GM18858 (cell line): ENCODE measurements around the gene LHFPL2.
"Not testable (repeated sequence)": the region's sequence is repeated elsewhere in the genome, so short reads cannot be mapped to it uniquely, and the experiment has no call there.

ENCODE experiments used
- ATAC-seq: cut with Tn5 transposase; IDR thresholded peaks from one replicate; pipeline ENCODE4 v1.9.1; 2021; ENCODE audit not compliant: unreplicated experiment

LHFPL2 gene

DNA sequence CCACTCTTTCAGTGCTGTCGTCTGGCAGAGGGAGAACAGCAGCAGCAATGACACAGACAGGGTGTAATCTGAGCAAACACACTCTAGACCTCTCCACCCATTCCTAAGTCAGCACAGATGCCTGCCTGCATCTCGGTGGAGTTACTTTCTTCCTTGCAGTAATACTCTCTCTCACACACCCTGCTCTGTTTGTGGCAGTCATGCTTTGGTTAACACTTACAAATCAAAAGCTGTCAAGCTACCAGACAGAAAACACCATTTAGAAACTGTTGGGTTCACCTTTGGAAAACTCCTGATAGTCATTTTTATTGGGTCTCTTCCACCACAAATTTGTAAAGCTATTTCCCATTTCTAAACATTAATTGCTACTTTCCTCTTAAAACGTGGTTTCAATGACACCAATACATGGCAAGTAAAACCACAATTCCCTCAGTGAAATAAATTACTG, 27.3 kb downstream of the LHFPL2 start:
- ATAC-seq: no peak

DNA sequence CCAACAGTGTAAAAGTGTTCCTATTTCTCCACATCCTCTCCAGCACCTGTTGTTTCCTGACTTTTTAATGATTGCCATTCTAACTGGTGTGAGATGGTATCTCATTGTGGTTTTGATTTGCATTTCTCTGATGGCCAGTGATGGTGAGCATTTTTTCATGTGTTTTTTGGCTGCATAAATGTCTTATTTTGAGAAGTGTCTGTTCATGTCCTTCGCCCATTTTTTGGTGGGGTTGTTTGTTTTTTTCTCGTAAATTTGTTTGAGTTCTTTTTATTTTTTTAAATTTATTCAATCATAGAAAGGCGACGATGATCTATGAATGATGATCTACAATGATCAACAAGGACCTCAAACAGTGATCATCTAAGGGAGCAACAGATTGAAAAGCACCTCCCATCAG, 28.5 kb downstream of the LHFPL2 start:
- not testable (repeated sequence) for ATAC-seq

DNA sequence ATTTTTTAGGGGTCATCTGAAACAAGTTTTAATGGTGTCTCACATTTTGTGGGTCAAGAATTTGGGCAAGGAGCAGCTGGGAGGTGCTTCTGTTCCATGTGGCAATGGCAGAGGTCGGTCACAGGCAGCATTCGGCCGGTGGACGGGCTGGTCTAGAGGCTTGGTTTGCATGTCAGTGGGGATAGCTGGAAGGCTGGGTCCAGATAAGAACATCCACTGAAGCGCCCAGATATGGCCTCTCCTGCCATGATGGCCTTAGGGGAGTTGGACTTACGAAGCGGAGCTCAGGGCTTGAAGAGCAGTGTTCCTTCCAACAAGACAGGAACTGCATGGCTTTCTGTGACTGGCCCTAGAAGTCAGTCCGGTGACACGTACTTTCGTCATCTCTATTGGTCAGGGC, 30.3 kb downstream of the LHFPL2 start:
- ATAC-seq: no peak

DNA sequence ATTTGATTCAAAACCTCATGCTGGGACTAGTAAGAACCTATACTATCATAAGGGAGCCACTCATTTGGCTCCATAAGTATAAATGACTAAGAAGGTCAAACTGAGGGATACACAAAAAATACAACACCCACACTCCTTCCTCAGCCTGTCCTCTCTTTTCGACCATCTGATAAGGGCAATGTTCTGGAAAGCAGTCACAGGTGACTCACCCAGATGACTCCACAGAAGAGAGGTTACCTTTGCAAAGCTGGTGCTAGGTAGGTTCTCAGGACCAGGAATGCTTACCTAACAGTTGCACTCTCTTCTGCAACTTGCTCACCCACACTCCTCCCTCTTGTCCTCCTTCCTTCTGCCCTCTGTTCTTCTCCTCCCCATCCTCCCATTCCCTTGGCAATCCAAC, 32.9 kb downstream of the LHFPL2 start:
- no peak for ATAC-seq

DNA sequence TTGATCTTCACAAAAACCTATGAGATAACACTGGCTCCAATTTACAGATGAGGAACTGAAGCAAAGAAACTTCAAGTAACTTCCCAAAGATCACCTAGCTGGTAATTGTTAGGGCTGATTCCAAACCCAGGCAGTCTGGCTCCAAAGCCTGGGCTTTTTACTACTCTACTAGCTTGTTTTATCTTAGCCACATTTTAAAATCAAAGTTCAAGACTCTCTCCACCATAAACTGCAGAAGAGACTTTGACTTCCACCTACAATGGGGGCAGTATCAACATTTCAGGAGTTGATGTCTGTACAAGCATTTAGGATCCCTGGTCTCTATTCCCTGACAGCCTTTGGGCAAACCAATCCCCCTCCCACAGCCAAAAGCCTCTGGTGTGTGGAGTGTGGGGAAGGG, 33.8 kb downstream of the LHFPL2 start:
- ATAC-seq: no peak

DNA sequence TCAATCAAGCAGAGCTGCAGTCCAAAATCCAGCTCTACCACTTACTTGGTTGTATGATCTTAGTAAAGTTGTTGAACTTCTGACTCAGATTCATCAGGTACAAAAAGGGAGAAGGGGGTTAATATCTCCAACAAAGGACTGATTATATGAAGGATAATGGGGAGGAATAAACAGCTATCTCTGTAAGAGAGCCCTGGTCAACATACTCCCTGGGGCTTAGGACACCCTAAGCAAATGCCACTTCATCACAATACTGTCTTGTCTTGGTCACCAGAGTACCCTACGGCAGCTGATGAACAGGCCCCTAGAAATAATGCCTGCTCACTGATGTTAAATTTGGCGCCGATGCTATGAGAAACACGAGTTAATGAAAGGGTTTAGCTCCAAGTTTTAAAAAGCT, 34.8 kb downstream of the LHFPL2 start:
- ATAC-seq: no peak

DNA sequence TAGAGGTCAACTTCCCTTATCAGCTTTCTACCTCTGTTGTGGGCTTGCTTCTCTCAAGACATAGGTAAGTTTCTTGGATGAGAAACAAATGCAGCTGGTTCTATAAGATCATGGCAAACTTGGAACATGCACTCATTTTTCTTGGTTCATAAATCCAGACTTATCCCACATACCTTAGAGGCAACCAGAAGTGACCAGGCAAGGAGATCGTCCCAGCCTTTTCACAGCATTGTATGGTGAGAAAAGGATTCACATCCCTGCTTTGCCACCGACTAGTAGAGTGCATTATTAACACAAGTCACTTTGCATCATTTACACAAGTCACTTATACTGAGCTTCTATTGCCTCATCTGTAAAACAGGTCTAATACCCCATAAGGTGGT, 35.4 kb downstream of the LHFPL2 start:
- no peak for ATAC-seq

DNA sequence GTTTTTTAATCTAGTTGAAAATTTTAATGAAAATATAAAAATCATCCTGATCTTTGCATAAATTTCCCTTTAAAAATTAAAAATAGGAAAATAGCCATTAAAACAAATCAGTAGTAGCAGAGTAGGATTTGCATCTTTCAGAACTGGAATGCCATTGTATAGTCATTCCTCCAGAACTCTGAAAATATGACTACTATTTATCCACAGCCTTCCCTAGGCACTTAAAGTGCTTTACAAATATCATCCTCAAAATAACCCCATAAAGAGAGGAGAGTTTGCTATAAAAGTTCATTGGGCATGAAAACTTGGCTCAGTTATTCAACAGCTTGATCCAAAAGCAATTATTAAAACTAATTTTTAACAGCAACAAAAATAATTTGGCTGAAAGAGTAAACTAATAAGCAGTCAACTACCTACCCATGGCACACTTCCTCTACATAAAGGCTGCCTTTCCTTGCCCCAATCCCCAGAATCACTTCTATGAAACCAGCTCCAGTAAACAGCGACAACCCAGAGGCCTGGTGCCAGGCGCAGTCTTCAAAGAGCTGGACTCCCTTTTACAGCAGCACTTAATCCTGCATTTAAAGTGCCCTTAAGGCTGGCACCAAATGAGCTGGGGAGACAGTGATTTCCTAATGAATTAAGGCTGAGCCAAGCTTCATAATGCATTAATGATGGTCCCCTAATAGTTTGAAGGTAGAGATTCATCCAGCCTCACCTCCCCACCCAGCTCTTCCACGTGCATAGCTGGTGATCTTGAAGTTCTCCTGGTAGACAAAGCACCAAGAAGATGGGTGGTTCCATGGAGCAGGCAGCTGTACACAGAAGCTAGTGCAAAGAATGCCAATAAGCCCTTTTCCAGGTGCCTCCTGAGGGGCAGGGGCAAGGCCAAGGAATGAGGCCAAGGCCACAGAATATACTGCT, 36.1 kb downstream of the LHFPL2 start:
- no peak for ATAC-seq

DNA sequence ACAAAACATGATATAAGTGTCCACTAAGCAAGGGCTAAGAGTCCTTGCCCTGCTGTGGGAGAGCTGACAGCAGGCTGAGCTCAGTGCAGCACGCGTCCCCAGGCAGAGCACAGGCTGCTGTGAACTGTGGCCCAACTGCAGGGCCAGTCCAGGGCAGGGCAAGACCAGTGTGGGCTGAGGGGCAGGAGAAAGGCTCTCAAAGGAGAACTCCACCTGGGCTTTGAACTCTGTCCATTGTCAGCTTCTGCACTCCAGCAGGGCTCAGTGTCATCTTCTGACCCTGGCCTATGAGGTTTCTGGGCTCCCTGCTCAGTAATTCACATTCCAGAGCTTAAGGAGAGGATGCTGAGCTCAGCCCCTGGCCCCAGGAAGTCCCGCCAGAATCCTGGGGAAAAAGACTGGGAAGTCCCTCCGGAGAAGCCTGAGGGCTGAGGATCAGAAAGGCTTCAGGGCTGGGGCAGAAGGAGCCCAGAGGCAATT, 37.4 kb downstream of the LHFPL2 start:
- no peak for ATAC-seq

DNA sequence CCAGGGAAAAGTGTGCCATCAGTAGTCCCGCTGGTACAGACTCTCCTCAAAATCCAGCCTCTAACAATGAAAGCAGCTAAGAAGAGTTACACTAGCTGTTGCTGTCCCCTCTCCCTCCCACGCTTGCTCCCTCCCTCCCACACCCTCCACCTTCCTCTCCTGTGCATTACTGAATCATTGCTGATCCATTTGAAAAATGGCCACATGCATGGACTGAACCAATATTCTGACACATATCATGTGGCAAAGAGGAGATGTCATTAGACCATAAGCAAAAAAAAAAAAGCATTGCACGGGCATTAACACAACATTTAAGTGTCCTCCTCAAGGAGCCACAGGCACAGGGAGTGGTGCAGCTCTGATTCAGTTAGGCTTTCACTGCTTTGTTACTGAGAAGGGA, 37.9 kb downstream of the LHFPL2 start:
- no peak for ATAC-seq

DNA sequence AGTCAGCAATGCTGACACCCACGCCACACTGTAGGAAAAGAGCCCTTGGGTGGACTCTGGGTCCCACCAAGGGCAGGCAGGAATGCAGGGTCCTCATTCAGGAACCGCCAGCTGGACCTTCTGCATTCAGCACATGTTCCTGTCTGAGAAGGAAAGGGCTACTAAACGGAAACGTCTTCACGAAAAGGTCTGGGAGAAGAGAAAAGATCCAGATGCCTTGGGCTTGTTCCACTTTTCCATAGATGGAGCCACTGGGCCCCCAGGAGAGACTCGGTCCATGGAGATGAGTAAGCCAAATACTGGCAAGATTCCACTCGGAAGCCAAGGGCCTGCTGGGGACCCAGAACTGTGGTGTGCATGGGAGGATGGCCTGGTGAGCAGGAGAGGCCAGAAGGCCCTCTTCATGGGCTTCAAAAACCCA, 38.4 kb downstream of the LHFPL2 start:
- ATAC-seq: no peak

DNA sequence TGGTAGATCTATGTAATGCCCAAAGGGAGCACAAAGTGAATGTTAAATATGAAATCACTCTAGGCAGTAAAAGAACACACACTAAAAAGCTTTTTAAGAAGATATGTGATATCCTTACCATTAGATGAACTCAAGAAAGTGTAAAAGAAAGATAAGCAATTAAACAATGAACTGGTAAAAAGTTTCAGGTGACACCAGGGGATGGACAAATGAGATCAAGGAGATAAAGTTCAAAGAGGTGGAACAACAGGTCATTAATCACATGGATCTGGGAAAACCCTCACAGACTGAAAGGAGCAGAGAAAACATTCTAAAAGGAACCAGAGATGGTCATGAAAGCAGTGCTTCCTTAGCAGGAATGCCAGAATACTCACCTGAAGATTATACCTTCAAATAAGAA, 40.7 kb downstream of the LHFPL2 start:
- ATAC-seq: no peak

DNA sequence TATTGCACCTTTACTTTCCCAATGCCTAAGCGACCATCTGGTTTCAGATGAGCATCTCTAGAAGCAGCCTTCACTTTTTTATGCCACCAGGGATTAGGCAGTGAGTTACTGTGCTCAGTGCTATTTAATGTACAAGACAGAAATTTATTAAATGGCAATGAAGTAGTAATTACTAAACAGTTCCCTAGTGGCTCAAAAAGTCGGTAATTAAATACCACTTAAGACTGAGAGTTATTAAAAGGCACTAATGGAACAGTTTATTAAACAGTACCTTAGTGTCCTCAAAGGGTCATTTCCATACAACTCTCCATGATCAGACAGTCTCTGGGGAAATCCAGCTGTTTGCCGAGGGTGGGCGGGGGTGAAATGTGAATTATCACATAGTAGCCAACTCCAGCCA, 42.3 kb downstream of the LHFPL2 start:
- no peak for ATAC-seq

DNA sequence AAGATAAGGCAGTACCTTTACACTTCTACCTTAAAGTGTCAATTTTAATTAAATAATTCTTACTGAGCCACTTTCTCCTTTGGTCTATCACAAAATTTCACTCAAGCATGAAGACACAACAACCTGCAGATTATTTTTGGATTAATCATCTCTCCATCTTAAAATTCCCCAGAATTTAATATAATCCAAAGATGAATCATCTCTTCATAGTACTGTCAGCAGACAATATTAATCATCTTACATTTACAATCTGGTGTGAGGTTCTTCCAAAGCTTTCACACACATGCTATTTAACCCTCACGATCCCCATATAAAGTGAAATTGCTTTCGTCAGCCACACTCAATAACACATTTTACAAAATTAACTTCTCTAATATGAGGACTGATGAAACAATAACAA, 43.0 kb downstream of the LHFPL2 start:
- ATAC-seq: no peak

DNA sequence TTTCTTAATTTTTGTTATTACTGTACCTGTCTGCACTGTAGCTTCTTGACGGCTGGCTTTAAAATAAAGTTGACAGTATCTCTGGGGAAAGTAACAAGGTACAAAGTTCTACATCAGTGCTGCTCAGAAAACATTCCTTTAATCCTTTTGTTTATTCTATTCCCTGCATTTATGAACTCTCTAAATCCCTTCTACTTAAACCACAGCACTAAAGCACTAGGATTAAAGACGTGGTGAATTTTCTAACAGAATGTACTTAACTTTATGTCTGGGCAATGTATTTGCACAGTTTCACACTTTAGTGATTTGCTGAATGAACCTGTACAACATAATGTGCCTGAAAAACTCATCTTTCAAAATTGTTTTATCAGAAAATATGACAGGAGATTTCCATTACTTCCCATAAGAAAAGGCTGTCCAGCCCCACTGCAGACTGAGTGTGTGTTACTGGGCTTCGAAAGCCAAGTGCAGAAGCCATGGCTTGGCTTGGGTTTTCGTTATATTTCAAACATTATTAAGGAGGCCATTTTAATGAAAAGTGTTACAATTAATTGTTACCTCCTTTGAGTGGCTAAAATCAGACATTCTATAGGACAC, 43.8 kb downstream of the LHFPL2 start:
- no peak for ATAC-seq

DNA sequence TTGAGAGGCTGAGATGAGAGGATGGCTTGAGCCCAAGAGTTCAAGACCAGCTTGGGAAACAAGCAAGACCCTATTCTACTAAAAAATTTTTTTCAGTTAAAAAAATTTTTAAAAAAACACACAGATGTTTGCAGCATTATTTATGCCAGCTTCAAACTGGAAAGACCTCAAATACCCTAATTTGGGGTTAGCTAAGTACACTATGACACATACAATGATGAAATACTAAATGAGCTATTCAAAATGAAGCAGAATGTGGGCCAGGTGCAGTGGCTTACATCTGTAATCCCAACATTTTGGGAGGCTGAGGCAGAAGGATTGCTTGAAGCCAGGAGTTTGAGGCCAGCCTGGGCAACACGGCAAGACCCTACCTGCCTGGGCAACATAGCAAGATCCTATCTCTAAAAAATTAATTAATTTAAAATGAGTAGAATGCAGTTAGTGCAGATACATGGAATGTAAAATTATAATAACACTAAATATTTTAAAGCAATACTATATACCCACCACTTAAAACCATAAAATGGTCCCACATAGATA, 44.9 kb downstream of the LHFPL2 start:
- no peak for ATAC-seq

DNA sequence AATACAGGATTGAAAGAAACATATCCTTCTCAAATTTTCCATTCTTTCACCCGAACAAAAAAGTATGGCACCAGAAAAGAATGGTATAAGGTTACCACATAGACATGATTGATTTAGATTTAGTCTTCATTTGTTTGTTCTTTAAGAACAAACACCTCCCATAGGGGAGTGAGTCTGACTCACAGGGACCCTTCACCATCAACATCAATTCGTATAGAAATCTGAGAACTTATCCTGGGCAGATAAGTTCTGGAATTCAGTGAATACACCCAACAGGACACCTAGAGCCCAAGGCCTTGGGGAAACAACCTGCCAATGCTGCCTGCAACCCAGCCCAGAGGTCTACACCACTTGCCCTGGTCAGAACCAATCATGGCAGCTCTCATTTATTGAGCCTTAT, 46.2 kb downstream of the LHFPL2 start:
- no peak for ATAC-seq

DNA sequence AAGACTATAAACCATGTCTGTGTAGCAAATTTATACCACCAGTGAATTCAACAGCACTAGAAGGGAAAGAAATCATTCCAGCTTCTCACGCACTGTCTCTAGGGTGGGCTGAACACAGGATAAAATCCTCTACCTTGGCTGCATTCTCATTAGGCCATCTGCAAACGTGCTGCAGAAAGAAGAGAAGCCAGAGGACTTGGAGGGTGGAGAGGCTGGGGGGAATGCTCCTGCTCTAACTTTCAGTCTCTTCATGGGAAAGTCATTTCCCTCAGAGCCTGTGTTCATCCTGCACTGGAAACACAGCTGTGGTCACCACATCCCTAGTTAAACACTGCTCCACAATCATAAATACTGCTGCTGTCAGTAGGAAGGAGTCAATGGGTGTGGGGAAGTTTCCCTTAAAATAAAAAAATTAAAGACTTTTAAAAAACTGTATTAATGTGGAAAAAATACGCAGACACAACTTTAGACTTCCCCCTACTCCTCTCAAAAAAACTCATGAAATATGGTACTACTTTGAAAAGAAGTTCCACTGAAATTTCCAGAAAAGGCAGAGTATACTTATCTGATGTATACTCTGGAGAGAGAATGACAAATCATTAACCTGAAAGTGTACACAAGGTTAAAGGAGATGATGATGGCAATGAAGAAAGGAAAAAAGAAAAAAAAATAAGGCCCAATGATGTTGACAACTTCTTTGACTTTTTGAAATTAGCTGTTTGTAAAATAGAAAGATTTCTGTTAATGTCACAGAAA, 46.8 kb downstream of the LHFPL2 start:
- ATAC-seq: no peak

DNA sequence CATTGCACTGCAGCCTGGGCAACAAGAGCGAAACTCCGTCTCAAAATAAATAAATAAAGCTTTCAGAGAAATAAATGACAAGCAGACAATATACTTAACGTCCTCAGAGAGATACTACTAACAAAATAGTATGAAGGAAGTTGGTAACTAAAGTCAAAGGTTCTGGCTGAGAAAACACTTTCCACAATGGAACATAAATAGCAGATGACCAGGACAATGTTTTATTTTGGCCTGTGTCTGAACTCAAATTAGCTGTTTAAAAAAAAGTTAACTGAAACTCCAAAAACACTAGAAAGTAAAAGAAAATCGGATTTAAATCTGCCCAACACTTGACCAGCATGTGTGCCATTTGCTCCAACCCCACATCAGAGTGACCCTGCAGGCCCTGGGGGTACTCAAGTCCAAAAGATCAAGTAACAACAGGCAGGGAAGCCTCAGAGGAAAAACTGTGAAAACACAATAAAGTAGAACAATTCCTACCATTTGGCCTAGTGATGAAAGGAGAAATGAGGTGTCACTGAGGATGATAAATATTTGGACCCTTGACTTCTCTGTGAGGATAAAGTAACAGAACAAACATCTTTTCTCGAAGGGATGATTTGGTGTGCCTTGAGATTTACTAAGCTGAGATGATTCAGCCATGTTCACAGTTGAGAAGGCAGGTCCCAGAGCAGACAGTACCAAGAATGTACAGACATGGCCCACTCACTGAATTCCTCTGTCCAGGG, 47.7 kb downstream of the LHFPL2 start:
- no peak for ATAC-seq

DNA sequence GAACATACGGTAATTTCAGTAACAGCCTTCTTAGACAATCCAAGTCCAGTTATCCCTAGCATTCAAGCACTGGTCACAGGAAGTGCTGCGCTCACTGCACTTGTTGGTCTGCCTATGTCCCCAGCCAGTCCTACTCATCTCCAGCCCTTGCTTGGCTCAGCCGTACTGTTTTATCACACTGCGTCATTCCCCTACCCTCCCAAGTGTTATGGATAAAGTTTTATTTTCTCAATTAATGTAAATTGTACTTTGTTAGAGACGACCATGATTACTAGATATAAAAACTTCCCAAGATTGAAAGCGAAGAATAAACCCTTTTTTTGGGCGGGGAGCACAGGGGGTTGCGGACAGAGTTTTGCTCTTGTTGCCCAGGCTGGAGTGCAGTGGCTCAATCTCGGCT, 49.6 kb downstream of the LHFPL2 start:
- ATAC-seq: no peak

DNA sequence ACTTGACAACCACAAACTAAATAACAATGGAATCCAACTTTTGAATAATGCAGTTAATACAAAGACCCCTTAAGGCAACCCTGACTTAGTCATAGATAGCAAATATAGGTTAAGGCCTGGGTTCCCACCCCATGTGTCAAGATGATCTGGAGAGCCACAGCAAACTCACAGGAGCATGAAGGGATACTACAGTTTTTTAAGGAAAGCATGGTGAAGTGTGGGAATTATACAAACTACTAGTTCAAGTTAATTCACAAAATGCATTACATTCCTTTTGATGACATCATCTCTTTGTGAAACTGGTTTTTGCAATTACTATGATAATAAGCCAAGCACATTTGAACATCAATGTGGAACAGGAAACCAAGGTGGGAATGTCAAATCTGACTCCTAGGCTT, 50.6 kb downstream of the LHFPL2 start:
- ATAC-seq: no peak
